Measurements from ENCODE around the gene SNRNP25.
"Not testable (repeated sequence)": the region's sequence is repeated elsewhere in the genome, so short reads cannot be mapped to it uniquely, and the experiment has no call there.

Gene SNRNP25

DNA sequence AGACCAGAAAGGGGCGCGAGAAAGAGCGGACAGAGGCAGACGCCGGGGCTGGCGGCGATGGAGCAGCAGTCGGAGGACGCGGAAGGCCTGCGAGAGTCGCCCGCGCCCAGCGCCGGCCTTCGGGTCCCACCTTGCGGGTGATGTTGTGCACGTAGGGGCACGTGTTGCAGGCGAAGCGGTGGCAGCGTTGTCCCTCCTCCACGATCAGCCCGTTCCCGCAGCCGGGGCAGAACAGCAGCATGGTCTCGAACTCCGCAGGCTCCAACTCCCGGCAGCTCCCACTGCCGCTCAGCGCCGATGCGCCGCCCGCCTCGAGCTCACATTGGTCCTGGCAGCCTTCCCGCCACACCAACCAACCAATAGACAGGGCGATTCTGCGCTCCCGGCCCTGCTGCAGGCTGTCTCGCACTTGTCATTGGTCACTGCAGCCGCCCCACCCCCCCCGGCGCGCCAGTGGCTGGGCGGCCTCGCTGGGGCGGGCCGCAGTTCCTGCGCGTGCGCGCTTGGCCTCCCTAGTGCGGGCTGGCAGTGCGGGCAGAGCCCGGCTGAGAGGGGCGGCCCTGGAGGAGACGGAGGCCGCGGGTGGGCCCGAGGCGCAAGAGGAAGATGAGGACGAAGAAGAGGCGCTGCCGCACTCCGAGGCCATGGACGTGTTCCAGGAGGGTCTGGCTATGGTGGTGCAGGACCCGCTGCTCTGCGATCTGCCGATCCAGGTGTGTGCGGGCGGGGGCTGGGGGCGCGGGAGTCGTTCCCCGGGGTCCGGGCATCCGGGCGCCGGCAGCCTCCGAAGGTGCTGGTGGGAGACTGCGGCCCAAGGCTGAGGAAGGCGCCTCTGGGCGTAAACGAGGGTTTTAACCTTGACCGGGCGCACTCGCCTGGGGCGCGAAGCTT is at the start of gene SNRNP25, which contains the start of gene POLR3K:
SNRNP25 (plus strand) TSS at position 483 of the 891 bp plus-strand sequence; CDS start at position 672, 189 bp downstream.
POLR3K (minus strand) TSS at position 263 of the 891 bp plus-strand sequence; CDS start at position 241, 22 bp downstream.
- DNase-seq: peak; percentile 98

DNA sequence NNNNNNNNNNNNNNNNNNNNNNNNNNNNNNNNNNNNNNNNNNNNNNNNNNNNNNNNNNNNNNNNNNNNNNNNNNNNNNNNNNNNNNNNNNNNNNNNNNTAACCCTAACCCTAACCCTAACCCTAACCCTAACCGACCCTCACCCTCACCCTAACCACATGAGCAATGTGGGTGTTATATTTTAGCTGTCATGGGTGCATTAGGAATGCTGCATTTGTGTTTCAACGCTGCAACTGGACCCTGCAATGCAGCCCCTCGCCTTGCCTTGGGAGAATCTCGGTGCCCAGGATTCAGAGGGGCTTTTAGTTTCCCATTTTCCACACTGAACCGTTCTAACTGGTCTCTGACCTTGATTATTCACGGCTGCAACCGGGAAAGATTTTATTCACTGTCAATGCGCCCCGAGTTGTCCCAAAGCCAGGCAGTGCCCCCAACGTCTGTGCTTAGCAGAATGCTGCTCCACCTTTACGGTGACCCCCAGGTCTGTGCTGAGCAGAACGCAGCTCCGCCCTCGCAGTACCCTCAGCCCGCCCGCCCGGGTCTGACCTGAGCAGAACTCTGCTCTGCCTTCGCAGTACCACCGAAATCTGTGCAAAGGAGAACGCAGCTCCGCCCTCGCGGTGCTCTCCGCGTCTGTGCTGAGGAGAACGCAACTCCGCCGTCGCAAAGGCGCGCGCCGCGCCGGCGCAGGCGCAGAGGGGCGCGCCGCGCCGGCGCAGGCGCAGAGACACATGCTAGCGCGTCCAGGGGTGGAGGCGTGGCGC is 43.5 kb upstream of the SNRNP25 start:
- DNase-seq: no peak

DNA sequence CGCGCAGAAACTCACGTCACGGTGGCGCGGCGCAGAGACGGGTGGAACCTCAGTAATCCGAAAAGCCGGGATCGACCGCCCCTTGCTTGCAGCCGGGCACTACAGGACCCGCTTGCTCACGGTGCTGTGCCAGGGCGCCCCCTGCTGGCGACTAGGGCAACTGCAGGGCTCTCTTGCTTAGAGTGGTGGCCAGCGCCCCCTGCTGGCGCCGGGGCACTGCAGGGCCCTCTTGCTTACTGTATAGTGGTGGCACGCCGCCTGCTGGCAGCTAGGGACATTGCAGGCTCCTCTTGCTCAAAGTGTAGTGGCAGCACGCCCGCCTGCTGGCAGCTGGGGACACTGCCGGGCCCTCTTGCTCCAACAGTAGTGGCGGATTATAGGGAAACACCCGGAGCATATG is 42.9 kb upstream of the SNRNP25 start:
- peak; percentile 80 for DNase-seq

DNA sequence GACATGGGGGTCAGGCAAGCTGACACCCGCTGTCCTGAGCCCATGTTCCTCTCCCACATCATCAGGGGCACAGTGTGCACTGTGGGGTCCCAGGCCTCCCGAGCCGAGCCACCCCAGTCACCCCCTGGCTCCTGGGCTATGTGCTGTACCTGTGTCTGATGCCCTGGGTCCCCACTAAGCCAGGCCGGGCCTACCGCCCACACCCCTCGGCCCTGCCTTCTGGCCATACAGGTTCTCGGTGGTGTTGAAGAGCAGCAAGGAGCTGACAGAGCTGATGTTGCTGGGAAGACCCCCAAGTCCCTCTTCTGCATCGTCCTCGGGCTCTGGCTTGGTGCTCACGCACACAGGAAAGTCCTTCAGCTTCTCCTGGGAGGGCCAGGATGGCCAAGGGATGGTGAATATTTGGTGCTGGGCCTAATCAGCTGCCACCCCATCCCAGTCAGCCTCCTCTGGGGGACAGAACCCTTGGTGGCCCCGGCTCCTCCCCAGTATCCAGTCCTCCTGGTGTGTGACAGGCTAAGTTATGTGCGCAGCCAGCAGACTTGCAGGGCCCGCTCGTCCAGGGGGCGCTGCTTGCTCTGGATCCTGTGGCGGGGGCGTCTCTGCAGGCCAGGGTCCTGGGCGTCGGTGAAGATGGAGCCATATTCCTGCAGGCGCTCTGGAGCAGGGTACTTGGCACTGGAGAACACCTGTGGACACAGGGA is 36.4 kb upstream of the SNRNP25 start:
- DNase-seq: not testable (repeated sequence)

DNA sequence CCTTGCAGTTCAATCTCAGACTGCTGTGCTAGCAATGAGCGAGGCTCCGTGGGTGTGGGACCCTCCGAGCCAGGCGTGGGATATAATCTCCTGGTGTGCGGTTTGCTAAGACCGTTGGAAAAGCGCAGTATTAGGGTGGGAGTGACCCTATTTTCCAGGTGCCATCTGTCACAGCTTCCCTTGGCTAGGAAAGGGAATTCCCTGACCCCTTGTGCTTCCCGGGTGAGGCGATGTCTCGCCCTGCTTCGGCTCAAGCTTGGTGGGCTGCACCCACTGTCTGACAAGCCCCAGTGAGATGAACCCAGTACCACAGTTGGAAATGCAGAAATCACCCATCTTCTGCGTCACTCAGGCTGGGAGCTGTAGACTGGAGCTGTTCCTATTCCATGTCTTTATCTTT is 32.7 kb upstream of the SNRNP25 start:
- not testable (repeated sequence) for DNase-seq

DNA sequence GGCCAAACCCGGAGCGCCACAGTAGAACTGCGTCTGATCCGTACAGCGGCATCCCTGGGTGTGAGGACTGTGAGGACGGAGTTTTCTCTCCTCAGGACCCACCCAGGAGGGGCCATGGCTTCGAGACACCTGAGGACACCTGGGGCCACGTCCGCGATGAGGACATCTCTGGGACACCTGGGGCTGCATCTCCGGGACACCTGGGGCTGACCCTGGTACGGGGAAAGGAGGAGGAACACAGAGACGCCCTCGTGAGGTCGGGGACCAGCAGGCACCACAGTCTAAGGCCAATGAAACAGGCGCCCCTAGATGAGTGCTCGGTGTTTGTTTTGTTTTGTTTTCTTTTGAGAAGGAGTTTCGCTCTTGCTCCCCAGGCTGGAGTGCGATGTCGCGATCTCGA is 29.5 kb upstream of the SNRNP25 start:
- DNase-seq: not testable (repeated sequence)

DNA sequence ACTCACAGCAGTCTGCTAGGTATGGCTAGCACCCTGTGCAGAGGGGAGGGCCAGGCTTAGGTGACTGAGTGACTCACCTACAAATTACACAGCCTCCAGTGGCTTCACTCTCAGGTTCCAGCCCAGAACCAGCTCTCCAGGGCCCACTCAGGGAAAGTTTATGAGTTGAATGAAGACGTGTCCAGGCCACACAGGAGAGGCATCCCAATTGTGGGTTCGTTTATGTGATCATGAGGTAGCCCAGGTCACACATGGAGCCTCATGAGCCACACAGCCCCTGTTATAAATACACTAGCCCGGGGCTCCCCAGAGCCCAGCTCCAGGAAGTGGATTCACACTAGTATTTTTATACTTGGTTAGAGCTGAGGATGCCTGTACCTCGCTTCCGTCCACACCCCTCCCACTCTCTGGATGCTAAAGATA is 27.7 kb upstream of the SNRNP25 start:
- DNase-seq: not testable (repeated sequence)

DNA sequence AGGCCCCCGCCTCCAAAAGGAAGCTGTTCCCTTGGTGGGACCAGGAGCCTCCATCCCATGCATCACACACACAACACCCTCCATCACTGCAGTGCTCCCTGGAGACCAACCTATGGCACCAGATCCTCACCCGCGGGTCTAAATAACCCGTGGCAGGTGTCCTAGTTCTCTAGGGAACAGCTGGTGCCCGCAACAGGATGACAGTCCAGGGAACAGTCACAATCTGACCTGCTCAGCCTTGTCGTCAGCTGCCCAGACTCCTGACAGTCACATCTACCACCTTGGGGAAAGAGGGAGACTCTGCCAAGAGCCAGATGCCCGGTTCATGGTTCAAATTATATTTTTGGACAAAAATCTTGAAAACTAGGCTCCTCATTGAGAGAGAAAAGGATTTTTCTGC is 23.0 kb upstream of the SNRNP25 start:
- not testable (repeated sequence) for DNase-seq

DNA sequence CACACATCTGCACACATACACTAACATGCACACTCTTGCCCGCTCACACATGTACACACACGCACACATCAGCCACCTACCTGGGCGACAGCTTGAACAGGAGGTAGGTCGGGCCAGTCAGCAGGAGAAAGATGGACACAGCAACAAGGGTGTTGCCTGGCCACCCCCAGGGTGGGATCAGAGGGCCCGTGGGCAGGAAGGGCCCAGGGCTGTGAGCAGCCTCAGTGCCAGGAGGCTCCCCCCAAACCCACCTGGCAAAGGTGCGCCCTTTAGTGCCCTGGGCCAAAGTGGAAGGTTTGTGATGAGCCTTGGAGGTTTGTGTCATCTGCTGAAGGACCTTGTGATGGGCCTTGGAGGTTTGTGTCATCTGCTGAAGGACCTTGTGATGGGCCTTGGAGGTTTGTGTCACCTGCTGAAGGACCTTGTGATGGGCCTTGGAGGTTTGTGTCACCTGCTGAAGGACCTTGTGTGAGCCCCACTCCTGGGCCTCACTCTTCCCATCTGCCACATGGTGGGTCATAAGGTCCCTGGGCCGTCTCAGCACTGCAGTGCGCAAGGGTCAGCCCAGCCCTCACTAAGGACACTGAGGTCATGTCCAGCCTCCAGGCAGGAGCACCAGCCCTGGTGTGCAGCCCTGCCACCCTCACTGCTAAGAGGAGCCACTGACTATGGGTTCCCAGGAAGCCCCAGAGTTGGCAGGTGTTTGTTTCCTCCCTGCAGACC is 20.3 kb upstream of the SNRNP25 start:
- DNase-seq: not testable (repeated sequence)

DNA sequence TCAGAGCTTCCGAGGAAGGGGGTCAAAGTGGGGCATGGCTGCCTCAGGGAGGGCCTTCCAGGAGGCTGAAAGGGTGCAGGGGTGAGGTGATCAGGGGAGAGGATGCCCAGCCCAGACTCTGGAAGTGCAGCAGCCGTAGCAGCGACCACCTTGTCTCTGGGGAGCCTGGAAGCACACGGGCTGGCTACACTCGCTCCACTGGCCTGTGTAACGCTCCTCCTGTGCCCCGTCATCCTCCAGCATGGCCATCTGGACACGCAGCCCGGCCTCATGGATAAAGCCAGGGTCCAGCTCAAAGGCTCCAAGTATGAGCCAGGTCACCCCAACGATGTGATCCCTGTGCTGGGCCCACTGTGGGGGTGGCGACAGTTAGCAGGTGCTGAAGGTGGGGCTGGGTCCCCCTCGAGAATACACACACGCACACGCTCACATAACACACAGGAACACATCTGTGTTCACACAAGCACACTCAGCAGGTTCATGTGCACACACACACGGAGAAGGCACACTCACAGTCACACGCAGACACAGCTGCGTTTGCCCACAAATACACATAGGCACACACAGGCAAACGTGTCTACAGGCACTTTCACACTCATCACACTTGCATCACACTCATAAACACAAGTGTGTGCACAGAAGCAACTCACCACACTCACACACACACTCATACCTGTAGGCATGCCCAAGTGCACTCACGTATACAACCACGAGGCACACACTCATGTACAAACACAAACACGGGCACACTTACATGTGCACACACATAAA is 19.6 kb upstream of the SNRNP25 start:
- DNase-seq: no peak

DNA sequence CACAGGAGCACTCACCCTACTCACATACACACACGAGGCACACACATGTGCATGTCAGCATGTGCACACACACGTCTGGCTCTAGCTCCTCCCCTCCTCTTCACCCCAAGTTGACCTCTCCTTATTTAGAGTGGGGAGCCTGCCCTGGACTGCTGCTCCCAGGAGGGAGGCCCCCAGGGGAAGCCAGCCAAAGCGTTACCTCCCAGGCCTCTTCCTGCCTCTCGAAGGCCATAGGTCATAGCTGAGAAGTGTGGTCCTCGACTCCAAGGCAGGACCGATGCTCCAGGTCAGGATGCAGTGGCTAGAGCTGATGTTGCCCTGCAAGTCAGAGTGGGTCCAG is 19.0 kb upstream of the SNRNP25 start:
- no peak for DNase-seq

DNA sequence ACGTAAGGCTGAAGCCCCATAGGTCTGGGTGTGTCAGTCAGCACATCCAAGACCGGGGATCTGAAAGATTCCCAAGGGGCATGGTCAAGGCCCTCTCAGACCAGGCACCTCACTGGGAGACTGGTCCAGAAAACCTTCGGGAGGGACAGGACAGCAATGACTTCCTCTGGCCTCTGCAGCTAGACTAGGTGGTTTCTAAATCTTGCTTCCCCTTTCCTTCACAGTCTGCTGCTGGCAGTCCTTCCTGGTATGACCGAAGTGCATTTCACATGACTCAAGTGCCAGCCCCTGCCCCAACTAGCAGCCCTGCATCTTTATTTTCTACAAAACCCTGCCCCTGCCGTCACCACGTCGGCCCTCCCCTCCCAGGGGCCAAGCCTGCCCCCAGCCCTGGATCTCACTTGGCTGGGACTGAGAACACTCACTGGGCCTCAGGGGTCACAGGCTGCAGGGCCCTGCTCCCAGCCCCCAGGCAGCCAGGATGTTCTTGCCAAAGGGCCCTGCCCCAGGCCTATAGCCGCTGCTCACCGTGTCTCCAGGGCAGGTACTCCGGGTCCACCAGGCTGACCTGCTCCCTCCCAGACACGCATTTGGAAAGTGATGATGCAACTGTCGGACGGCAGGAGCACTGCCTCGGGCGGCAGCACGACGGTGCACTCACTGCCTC is 18.5 kb upstream of the SNRNP25 start:
- DNase-seq: no peak

DNA sequence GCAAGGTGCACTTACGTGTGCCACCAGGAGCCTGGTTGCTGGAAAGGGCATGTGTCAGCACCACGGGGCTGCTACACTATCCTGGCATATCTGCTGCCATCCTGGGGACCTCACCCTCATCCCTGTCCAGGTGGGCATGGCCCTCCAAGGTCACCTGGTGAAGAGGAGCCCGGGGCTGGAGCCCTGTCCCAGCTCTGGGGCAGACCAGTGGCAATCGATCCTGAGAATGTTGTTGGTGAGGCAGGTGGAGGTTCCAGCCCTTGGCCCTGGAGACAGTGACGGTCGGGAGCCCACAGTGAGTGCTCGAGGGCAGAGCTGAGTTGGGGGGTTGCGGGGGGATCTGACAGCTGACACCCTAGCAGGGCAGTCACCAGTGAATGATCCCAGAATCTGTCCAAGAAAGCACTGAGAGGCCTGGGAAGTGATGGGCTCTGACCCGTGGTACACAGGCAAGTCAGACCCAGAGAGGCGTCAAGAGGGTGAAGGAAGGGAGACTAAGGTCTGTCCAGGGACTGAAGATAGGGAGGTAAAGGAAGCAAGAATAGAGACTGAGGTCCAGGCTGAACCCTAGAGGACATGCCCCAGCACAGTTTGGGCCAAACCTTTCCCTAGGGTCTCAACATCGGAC is 17.8 kb upstream of the SNRNP25 start:
- DNase-seq: no peak

DNA sequence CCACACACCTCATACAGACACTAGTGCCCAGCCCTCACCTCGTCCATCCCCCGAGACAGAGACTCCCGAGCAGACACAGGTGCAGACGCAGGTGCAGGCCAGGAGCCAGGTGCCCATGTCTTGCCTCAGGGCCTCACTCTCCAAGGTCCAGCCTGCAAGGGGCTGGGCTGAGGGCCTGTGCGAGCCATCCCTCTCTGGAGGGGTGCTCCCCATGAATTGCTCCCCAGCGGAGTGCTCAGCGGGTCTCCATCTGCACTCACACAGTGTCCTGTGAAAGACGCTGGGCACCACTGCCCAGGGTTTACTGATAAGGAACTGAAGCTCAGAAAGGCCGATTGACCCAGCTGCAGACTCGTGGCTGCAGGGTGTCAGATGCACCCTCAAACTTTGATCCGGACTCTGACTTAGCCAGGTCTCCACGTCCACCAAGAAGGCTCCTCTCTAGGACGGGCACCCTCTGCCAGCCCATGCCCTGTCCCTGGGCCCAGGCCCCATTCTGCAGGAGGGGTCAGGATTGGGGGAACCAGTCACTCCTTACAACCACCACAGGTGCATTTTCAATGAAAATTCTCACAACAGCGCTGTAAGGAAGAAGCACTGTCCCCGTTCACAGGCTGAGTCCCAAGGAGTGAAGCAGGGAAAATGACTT is 17.2 kb upstream of the SNRNP25 start:
- DNase-seq: no peak

DNA sequence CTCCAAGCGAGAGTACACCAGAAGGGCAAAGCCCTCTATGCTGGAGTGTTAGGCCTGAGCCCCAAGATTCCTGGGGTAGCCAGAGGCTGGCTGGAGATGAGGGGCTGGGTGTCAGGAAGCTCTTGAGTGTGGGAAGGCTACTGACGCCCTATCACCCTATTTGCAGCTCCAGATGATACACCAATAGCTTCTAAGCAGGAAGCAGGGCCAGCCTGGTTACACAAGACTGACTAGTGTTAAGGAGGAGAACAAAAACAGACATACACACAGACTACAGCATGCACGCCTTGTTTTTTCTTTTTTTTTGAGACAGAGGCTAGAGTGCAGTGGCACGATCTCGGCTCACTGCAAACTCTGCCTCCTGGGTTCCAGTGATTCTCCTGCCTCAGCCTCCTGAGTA is 16.1 kb upstream of the SNRNP25 start:
- no peak for DNase-seq

DNA sequence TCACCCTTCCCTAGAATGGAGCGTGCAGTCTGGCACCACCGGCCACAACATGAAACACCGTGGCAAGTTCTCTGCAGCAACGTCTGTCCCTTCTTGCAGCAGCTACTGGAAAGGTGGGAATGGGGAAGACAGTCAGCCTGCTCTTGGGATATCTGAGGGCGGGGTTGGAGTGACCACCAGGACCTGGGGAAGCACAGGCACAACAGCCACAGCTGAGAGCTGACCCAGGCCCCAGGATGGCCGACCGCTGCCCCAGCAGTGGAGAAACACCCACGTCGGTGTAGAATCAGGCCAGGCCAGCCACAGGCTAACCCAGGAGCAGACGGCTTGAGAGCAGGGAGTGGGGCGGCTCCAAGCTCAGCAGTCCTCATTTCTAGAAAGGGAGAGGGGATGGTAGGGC is 15.4 kb upstream of the SNRNP25 start:
- DNase-seq: not testable (repeated sequence)

DNA sequence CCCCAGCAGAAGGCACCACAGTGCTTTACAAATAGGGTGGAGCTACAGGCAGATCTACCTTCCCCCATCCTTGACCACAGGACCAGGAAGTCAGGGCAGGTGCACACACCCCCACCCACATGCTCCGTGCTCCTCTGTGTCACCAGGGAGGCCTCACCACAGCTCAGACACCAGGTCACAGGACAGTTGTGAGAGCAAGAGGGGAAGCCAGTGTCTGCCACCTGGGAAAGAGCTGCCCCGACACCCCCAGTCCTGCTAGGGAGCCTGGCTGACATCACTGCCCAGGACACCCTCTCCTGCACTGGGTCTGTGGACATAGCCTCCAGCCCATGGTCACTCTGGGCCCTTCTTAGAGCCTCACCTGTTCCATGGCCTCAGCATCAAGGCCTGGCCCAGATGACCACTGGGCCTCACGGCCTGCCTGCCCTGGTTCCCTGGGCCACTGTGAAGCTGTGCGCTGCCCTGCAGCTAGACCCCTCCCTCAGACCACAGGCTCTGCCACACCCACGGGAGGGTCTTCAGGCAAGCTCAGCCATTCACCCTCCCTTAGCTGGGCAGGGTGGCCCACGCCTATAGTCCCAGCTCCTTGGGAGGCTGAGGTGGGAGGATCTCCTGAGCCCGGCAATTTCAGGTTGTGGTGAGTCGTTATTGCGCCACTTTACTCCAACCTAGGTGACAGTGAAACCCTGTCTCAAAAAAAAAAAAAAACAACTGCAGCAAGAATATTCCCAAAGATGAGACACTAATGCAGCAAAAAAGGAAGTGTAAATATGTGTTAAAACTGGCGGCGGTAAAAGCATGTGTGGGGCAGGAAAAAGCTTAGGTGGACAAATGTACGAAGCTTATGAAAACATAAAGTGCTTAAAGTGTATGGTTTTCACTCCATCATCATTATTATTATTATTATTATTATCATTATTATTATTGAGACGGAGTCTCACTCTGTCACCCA is 14.4 kb upstream of the SNRNP25 start:
- no peak for DNase-seq

DNA sequence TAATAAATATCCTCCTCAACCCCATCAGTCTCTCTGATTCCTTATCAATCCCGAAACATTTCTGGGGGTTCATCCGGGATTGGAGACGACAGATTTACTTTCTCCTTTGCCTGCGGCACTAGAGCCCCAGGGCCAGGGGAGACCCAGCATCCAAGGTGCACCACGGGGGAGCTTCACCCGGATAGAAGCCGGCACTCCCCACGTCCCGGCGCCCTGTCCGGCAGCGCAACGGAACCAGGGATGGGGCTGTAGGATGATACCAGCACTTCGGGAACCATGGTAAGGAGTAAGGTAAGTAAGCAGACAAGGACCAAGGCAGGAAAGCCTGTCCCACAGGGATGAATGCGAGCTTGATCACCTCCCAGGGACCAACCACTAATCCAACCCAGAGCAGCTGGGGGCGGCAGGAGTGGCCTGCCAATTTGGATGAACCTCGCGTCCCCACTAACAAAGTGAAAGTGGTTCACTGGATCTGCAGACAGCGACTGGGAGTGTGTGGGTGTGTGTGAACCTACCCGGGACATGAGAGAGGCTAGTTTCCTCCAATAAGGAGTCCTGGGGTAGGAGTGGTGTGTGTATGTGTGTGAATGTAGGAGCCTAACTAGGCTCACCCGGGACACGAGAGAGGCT is 12.1 kb upstream of the SNRNP25 start:
- DNase-seq: no peak
